Erythroblast (primary cell): ENCODE measurements around the gene NUDC.

Source experiments
- GATA1 ChIP-seq: IDR thresholded peaks from 2 replicates; pipeline ENCODE4 v1.6.1; 2011; ENCODE audit warnings: low read depth, mild to moderate bottlenecking, control low read depth, low read length, moderate library complexity
- POLR2A ChIP-seq: IDR thresholded peaks from 2 replicates; pipeline ENCODE4 v1.6.1; 2011; ENCODE audit warnings: mild to moderate bottlenecking, low read length

- TF ChIP-seq POLR2A (peak; percentile 93), GATA1 (no peak)
Observed at GRCh38 chr1:26900001-26900814, 21.3 kb upstream of the NUDC start, which contains the start of gene GPATCH3.
